ENCODE data around the gene CALCA. TPM values are rescaled to one million over a fixed set of nuclear protein-coding genes. Genes with fewer than 3 reads are reported as not detected.
"Not testable (repeated sequence)": the region's sequence is repeated elsewhere in the genome, so short reads cannot be mapped to it uniquely, and the experiment has no call there.

Gene CALCA, protein sequence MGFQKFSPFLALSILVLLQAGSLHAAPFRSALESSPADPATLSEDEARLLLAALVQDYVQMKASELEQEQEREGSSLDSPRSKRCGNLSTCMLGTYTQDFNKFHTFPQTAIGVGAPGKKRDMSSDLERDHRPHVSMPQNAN
- total RNA-seq, result not detected

DNA sequence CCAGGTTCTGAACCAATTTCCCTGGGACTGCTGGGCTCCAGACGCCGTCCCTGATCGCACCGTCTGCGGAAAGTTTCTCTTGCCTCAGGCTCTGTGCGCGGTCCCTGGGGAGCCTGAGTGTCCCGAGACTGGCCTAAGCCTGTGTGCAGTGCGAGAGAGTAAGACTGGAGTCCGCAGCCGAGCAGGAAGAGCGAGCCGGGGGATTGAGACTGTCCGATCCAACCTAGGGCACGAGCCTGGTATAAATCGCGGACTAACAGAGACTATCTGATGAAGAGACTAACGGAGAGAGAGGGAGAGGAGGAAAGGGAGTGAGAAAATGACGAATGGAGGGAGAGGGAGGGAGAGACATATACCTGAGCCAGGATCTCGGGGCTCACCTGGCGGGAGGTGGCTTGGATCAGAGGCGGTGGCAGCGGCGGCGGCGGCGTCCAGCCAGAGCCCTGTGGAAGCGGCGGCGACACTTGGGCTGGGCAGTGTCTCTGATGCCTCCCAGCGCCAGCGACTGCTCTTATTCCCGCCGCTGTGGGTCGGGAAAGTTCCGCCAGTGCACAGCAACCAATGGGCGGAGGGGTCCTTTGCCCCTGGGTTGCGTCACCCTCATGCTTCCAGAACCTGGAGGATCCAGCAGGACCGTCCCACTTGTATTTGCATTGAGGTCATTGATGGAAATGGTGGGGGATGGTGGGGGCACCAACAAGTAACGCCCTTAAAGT lies at the start of gene CALCA:
CALCA (minus strand) TSS at position 487 of the 716 bp plus-strand sequence. CDS start 1,159 bp downstream, outside the sequence.
- peak within 1 kb of the TSS; percentile 13 for H3K4me3 Mint-ChIP-seq
- CTCF ChIA-PET, result interaction anchor here (0.7 to 1.3 kb wide), 2 partner anchors 18 to 80 kb away, joined by 3 to 4 read pairs; partner anchors contain the start of gene CYP2R1
- peaks cover 68% of the 10 kb centered on the region for H3K27me3 Mint-ChIP-seq
- H3K36me3 Mint-ChIP-seq (ENCODE audit: low read depth), result no peaks in the 10 kb centered on the region
- H3K9me3 Mint-ChIP-seq, result no peaks in the 10 kb centered on the region
- H3K27ac Mint-ChIP-seq, result no peak within 1 kb of the TSS
- DNase-seq, result no peak
- peaks cover 30% of the 10 kb centered on the region for H3K4me1 Mint-ChIP-seq
- POLR2A ChIA-PET, result no interaction called here

DNA sequence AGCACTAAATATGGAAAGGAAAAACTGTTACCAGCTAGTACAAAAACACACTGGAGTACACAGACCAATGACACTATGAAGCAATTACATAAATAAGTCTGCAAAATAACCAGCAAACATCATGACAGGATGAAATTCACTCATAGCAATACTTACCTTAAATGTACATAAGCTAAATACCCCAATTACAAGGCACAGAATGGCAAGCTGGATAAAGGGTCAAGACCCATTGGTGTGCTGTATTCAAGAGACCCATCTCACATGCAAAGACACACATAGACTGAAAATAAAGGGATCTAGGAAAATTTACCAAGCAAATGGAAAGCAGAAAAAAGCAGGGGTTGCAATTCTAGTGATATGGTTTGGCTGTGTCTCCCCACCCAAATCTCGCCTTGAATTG lies 44.0 kb upstream of the CALCA start:
- no peak overlapping the region for H3K4me3 Mint-ChIP-seq
- no peaks in the 10 kb centered on the region for H3K4me1 Mint-ChIP-seq
- DNase-seq, result no peak
- peaks cover 14% of the 10 kb centered on the region for H3K9me3 Mint-ChIP-seq
- H3K27ac Mint-ChIP-seq, result no peak overlapping the region
- H3K36me3 Mint-ChIP-seq (ENCODE audit: low read depth), result no peaks in the 10 kb centered on the region
- POLR2A ChIA-PET, result no interaction called here
- H3K27me3 Mint-ChIP-seq, result peaks cover 35% of the 10 kb centered on the region
- CTCF ChIA-PET, result interaction anchor here (1.0 to 1.5 kb wide), 2 partner anchors 10 to 42 kb away, joined by 3 to 5 read pairs; no protein-coding TSS in a partner anchor

DNA sequence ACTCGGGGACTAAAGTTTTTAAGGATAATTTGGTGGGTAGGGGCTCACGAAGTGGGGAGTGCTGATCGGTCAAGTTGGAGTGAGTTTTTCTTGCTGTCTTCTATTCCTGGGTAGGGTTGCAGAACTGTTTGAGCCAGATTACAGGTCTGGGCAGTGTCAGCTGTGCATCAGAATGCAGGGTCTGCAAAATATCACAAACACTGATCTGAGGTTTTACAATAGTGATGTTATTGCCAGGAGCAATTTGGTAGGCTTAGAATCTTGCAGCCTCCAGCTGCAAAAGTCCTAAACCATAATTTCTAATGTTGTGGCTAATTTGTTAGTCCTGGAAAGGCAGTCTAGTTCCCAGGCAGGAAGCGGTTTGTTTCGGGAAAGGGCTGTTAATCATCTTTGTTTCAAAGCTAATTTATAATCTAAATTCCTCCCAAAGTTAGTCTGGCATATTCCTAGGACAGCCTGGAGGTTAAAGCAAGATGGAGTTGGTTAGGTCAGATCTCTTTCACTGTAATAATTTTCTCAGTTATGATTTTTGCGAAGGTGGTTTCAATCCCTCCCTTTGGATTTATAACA lies 39.7 kb upstream of the CALCA start:
- ChIA-PET CTCF (interaction anchor here (1.2 to 1.8 kb wide), 2 partner anchors 11 to 63 kb away, joined by 3 to 5 read pairs; no protein-coding TSS in a partner anchor), POLR2A (no interaction called here)
- DNase-seq, result no peak
- H3K9me3 Mint-ChIP-seq, result peaks cover 10% of the 10 kb centered on the region
- no peaks in the 10 kb centered on the region for H3K36me3 Mint-ChIP-seq (ENCODE audit: low read depth)
- H3K27me3 Mint-ChIP-seq, result peaks cover 36% of the 10 kb centered on the region
- no peak overlapping the region for H3K4me3 Mint-ChIP-seq
- no peak overlapping the region for H3K27ac Mint-ChIP-seq
- H3K4me1 Mint-ChIP-seq, result no peaks in the 10 kb centered on the region

DNA sequence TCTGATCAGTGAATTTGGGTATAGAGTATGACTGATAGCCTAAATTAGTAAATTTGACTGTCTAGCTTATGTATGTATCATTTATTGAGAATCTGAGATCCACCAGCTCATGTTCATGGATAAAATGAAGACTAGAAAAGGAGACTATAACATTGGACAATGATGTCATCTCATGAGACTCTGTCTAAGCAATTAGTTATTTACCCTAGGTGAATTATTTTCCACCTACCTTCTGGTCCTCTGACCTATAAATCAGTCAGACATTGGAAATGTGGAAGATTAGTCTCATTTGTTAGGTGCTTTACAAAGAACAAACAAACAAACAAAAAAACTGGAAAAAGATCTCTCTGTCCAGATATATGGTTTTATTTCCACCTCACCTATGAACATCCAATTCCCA lies 38.7 kb upstream of the CALCA start:
- peaks cover 7% of the 10 kb centered on the region for H3K9me3 Mint-ChIP-seq

DNA sequence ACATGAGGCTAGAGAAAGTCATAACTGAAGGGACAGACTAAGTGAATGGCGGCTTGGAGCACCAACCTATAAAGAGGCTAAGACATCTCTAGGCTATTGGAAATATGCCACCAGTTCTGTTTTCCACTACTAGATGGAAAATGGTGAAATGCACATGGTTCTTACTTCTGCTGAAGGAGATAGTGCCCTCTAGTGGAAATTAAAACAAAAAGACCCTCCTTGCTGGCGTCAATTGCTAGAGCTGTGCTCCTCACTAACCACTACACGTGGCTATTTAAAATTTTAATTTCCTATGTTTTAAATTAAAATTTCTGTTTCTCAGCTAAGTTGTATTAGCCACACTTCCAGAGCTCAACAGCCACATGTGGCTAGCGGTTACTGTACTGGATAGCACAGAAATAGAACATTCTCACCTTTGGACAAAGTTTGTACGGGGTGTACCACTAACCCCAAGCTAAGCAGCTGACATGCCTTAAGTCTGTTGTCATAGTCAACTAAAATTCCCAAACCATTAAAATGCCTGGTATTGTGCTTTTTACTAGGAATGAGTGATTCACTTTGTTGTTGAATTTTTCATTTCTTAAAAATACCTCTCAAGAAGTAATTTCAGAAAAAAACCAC lies 34.1 kb upstream of the CALCA start:
- H3K27ac Mint-ChIP-seq, result no peak overlapping the region
- no peaks in the 10 kb centered on the region for H3K36me3 Mint-ChIP-seq (ENCODE audit: low read depth)
- ChIA-PET POLR2A (no interaction called here), CTCF (interaction anchor here (0.7 to 3.6 kb wide), 23 partner anchors 8 to 706 kb away, joined by 3 to 77 read pairs (median 4); partner anchors contain the start of gene CALCB)
- DNase-seq, result no peak
- no peaks in the 10 kb centered on the region for H3K4me1 Mint-ChIP-seq
- no peaks in the 10 kb centered on the region for H3K9me3 Mint-ChIP-seq
- H3K4me3 Mint-ChIP-seq, result no peak overlapping the region
- H3K27me3 Mint-ChIP-seq, result peaks cover 44% of the 10 kb centered on the region

More for the DNA sequence above, 38.7 kb upstream of the CALCA start:
- H3K4me3 Mint-ChIP-seq, result no peak overlapping the region
- H3K27me3 Mint-ChIP-seq, result peaks cover 36% of the 10 kb centered on the region
- ChIA-PET POLR2A (no interaction called here), CTCF (interaction anchor here (0.8 to 1.7 kb wide), 2 partner anchors 41 to 103 kb away, joined by 3 to 9 read pairs; no protein-coding TSS in a partner anchor)
- no peaks in the 10 kb centered on the region for H3K4me1 Mint-ChIP-seq
- H3K27ac Mint-ChIP-seq, result no peak overlapping the region
- no peak for DNase-seq
- no peaks in the 10 kb centered on the region for H3K36me3 Mint-ChIP-seq (ENCODE audit: low read depth)

DNA sequence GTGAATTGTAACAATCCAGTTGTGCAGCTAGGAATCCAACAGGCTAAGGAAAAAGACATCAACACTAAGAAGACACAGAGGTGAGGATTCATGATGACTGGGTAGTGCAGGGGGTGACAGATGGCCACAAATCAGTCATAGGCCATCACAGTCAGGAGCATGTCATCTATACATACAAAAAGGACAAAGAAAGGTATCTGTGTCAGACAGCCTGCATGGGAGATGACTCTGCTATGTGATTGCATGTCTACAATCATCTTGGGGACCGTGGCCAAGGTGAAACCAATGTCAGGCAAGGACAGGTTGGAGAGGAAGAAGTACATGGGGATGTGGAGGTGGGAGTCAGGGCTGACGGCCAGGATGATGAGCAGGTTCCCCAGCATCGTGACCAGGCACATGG lies 16.0 kb upstream of the CALCA start:
- POLR2A ChIA-PET; H3K27ac Mint-ChIP-seq; H3K27me3 Mint-ChIP-seq; H3K9me3 Mint-ChIP-seq; H3K4me1 Mint-ChIP-seq; DNase-seq; CTCF ChIA-PET; H3K4me3 Mint-ChIP-seq; H3K36me3 Mint-ChIP-seq (ENCODE audit: low read depth): not testable (repeated sequence)

DNA sequence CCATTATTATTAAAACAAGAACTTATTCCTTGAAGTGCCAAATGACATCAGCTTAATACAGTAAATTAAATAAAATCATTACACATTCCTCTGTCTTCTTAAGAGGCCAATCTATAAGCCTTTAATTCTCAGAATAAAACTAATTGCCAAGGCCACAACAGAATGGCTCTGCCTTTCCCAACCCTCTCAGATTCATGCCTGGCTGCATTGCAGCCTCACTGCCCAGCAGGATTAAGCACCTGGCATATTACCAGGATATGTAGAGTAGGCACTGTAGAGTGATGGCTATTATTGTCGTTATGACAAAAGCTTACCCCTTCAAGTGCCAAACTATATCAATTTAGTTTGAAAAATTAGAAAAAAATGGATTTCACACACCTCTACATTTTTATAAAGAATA lies 9.4 kb upstream of the CALCA start:
- Mint-ChIP-seq H3K27me3 (peaks cover 38% of the 10 kb centered on the region), H3K27ac (no peak overlapping the region), H3K9me3 (no peaks in the 10 kb centered on the region), H3K4me3 (no peak overlapping the region), H3K36me3 (ENCODE audit: low read depth) (no peaks in the 10 kb centered on the region), H3K4me1 (no peaks in the 10 kb centered on the region)
- ChIA-PET POLR2A (no interaction called here), CTCF (interaction anchor here (0.9 to 1.4 kb wide), 3 partner anchors 12 to 93 kb away, joined by 3 to 4 read pairs (median 4); no protein-coding TSS in a partner anchor)
- DNase-seq, result no peak

DNA sequence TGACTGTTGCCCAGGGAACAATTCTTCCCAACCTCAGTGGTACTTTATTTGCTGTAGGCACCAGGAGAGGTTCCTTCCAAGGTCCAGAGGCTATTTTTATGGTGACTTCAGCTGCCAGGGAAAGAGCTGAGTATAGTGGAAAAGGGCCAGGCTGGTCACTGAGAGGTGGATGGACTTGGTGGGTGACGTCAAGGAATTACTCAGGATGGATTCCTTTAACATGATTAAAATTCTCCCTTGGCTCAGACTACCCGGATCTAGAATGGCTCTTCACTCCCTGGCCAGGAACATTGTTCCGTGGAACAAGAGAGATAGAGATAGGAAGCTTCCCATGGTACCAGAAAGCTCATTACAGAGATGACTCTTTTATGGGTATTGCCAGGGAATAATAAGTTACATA lies 8.7 kb upstream of the CALCA start:
- H3K4me3 Mint-ChIP-seq, result no peak overlapping the region
- H3K27ac Mint-ChIP-seq, result no peak overlapping the region
- peaks cover 42% of the 10 kb centered on the region for H3K27me3 Mint-ChIP-seq
- H3K4me1 Mint-ChIP-seq, result peaks cover under 1% of the 10 kb centered on the region
- CTCF ChIA-PET, result interaction anchor here (1.2 to 1.4 kb wide), 2 partner anchors 11 to 73 kb away, joined by 4 read pairs; no protein-coding TSS in a partner anchor
- DNase-seq, result no peak
- H3K9me3 Mint-ChIP-seq, result no peaks in the 10 kb centered on the region
- no peaks in the 10 kb centered on the region for H3K36me3 Mint-ChIP-seq (ENCODE audit: low read depth)
- POLR2A ChIA-PET, result no interaction called here

DNA sequence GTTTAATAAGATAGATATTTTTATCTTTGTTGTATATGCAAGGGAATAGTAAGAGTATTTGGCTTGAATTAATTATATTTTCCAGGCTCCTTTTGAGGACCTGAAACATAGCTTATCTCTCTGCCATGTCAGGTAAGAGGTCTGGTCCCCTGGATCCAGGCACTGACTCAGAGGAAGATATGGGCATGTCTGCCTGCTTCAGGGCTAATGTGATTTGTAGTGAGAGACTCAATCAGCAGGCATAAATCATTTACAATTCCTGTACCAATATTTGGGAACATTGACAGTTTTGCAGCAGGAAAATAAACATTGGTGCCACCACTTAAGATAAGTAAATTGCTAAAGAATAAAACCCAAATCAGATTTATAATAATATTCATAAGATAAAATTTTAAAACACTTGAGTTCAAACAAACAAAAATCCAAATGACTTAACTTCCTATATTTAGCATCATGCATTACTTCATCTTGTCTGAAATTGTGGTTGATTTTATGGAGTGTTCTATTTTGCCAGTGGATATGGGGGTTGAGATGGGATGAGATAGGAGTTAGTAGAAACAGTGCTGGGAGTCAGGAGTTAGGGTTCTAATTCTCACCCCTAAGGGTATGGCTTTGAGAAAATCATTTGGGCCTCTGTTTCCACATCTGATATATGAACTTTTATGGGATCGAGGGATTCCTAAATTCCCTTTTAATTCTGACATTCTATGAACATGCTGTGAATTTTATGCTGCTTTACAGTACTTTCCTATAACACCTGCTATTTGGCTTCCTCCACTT lies 5.1 kb upstream of the CALCA start:
- DNase-seq, result no peak
- peaks cover 26% of the 10 kb centered on the region for H3K4me1 Mint-ChIP-seq
- H3K27me3 Mint-ChIP-seq, result peaks cover 71% of the 10 kb centered on the region
- H3K27ac Mint-ChIP-seq, result no peak overlapping the region
- ChIA-PET POLR2A (no interaction called here), CTCF (interaction anchor here (0.9 to 4.5 kb wide), 2 partner anchors 29 to 98 kb away, joined by 3 to 39 read pairs; no protein-coding TSS in a partner anchor)
- H3K9me3 Mint-ChIP-seq, result no peaks in the 10 kb centered on the region
- H3K4me3 Mint-ChIP-seq, result no peak overlapping the region
- H3K36me3 Mint-ChIP-seq (ENCODE audit: low read depth), result no peaks in the 10 kb centered on the region

DNA sequence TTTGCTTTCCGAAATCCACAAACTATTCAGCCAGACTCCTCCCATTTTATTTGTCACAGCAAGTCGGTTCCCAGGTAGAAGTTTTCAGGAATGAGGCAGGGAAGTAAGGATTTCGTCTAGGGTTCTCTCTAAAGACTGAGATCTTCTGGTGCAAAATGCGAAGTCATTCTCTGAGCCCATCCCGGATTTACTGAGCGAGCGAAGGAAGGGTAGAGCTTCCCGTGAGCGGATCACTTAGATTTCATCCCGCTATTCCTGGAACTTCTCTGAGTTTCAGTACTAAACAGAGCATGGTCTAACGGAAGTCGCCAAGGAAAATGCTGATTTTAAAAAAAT lies 3.1 kb upstream of the CALCA start:
- peaks cover 30% of the 10 kb centered on the region for H3K4me1 Mint-ChIP-seq
- ChIA-PET POLR2A (no interaction called here), CTCF (interaction anchor here (1.0 to 4.5 kb wide), 9 partner anchors 26 to 646 kb away, joined by 3 to 39 read pairs (median 9); partner anchors contain the start of gene CALCB)
- DNase-seq, result no peak
- H3K36me3 Mint-ChIP-seq (ENCODE audit: low read depth), result no peaks in the 10 kb centered on the region
- H3K9me3 Mint-ChIP-seq, result no peaks in the 10 kb centered on the region
- no peak overlapping the region for H3K27ac Mint-ChIP-seq
- peaks cover 75% of the 10 kb centered on the region for H3K27me3 Mint-ChIP-seq
- no peak overlapping the region for H3K4me3 Mint-ChIP-seq

DNA sequence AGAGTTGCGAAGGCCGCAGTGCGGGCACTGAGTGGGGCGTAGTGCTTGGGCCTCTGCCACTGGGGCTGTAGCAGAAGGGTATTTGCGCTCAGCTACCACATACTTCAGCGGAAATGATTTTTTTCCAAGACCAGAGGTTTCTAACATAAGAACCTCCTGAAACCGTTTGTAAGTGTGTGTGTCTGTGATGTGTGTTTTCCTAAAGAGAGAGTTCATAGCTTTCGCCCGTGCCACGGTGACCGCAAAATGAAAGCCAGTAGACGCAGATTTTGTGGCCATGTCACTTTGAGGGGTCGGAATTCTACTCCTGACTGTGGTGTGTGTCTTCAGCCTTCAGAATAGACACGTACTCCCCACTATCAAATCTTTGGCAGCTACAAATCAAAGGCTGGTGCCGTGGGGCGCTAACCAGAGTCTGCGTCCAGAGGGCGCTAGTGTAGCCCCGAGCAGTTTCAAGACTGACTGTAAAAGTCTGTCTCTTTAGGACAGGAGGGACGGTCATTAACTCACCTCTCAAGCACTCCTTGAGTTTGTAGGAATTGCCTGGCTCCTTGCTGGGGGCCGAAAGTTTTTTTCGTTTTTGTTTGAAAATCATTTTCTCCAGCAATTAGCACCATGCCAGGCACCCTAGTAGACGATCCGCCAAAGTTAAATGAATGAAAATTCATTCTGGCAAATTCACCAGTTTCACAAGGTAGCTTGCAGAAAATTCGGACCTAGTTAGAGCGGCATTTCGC lies 2.5 kb upstream of the CALCA start:
- ChIA-PET POLR2A (interaction anchor here (0.7 to 1.8 kb wide), 2 partner anchors 67 to 83 kb away, joined by 3 to 6 read pairs; partner anchors contain the start of gene CYP2R1), CTCF (interaction anchor here (0.8 to 4.5 kb wide), 16 partner anchors 9 to 645 kb away, joined by 3 to 39 read pairs (median 4); partner anchors contain the start of gene CALCB)
- H3K9me3 Mint-ChIP-seq, result no peaks in the 10 kb centered on the region
- no peaks in the 10 kb centered on the region for H3K36me3 Mint-ChIP-seq (ENCODE audit: low read depth)
- DNase-seq, result peak; percentile 68
- peak overlapping the region; percentile 16 for H3K4me3 Mint-ChIP-seq
- no peak overlapping the region for H3K27ac Mint-ChIP-seq
- H3K27me3 Mint-ChIP-seq, result peaks cover 77% of the 10 kb centered on the region
- peaks cover 30% of the 10 kb centered on the region for H3K4me1 Mint-ChIP-seq

Measured in activated CD4-positive, alpha-beta memory T cell treated with anti-CD3 and anti-CD28 coated beads, Interleukin-2, amount 10 ng/mL, durations not matched to agents 7 days and 5 days (primary cell).